Adrenal gland (tissue), 5 donors: Measurements from ENCODE around the gene CHRDL2.

ENCODE experiments used
- CTCF ChIP-seq, 6 experiments: fragments of 450-650 bp in 4 of 6; fragments of 200-600 bp in 2 of 6; sonication (generic) in 1 of 6; IDR thresholded peaks; 1 replicate in 5 of 6; 2 replicates in 1 of 6; pipeline versions ENCODE4 v1.5.1 to v1.8.0; 2016 to 2021; ENCODE audit warnings: antibody characterized with exemption in 6 of 6, mild to moderate bottlenecking in 2 of 6, moderate library complexity in 1 of 6
- POLR2A ChIP-seq, 2 donors: fragments of 450-650 bp; IDR thresholded peaks; one replicate each; pipeline ENCODE4 v1.6.1; 2017; ENCODE audit warnings: antibody characterized with exemption in 2 of 2, mild to moderate bottlenecking in 2 of 2, moderate library complexity in 1 of 2
- donor health status: DM: no; HTN: no; CAD: no.

- TF ChIP-seq CTCF (IDR thresholded peaks at IDR 0.05) = no peak
- no peak for TF ChIP-seq POLR2A (IDR thresholded peaks at IDR 0.05)
These were observed 80.7 kb downstream of the CHRDL2 start for GRCh38 chr11:74650498-74650897.
